Measurements from ENCODE around the gene GRIK2.

Gene GRIK2

GRCh38 chr6:101394936-101395335 lies 1.4 kb downstream of the GRIK2 start:
- no peaks in the 10 kb centered on the region for H3K4me1 Mint-ChIP-seq (ENCODE audit: low read depth)
- intact Hi-C loops (cut with micrococcal nuclease): no loop called here
- H3K9me3 Mint-ChIP-seq: no peaks in the 10 kb centered on the region
- no peak overlapping the region for H3K4me3 Mint-ChIP-seq
- H3K27me3 Mint-ChIP-seq: peaks cover 57% of the 10 kb centered on the region
- no peaks in the 10 kb centered on the region for H3K36me3 Mint-ChIP-seq (ENCODE audit: low read depth)
- H3K27ac Mint-ChIP-seq: no peak overlapping the region

- intact Hi-C loops (cut with micrococcal nuclease): no loop called here
- Mint-ChIP-seq H3K27ac (no peak overlapping the region), H3K4me3 (no peak overlapping the region), H3K9me3 (no peaks in the 10 kb centered on the region), H3K27me3 (peaks cover 61% of the 10 kb centered on the region), H3K36me3 (ENCODE audit: low read depth) (no peaks in the 10 kb centered on the region), H3K4me1 (ENCODE audit: low read depth) (no peaks in the 10 kb centered on the region)
These were observed 1.8 kb downstream of the GRIK2 start for GRCh38 chr6:101395345-101395744.

DNA sequence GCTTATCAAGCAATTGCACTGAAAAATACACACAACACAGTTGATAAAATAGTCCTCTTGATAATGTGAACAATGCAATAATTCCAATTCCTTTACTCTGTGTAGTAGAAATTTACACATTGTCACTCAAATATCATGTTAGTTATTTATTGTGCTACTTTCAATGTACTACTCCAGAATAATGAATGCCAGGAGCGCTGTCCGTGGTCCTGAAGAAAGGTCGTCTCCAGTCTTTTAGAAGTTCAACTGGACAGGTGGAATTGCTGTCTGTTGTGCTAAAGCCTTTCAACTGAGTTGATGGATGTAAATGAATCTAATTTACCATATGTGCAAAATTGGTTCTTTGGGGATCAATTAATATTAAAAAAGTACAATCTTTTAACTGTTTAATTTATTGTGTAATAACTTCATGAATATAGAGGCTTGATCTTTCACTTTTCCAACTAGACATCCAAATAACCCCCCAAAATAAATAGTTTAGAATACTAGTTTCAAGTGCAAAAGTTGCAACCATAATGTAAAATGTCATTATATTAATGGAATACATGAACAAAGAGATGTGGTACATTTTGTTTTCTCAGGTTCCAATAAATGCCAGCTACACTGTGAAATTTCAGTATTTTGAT lies 3.2 kb downstream of the GRIK2 start:
- H3K4me3 Mint-ChIP-seq: no peak overlapping the region
- H3K36me3 Mint-ChIP-seq (ENCODE audit: low read depth): no peaks in the 10 kb centered on the region
- intact Hi-C loops (cut with micrococcal nuclease): no loop called here
- peaks cover 62% of the 10 kb centered on the region for H3K27me3 Mint-ChIP-seq
- no peak overlapping the region for H3K27ac Mint-ChIP-seq
- no peaks in the 10 kb centered on the region for H3K4me1 Mint-ChIP-seq (ENCODE audit: low read depth)
- H3K9me3 Mint-ChIP-seq: no peaks in the 10 kb centered on the region

DNA sequence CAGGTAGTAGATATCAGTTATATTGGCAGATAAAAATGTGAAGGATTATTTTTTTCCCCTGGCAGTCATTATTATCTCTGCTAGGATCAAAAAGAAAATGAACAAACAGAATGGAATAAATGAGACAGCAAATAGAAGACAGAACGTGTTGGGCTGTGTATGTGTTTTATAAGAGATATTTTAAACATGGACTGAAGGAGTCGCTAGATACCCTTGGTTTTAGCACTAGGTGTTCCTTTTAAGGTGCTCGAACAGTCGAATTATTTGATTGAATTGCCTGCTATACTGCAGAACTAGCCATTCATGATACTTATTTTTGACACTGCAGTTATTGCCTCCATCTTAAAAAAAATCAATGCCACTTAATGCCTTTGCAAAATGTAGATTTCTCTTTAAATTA lies 3.7 kb downstream of the GRIK2 start:
- Mint-ChIP-seq H3K27ac (no peak overlapping the region), H3K9me3 (no peaks in the 10 kb centered on the region), H3K27me3 (peaks cover 63% of the 10 kb centered on the region), H3K36me3 (ENCODE audit: low read depth) (no peaks in the 10 kb centered on the region), H3K4me3 (no peak overlapping the region), H3K4me1 (ENCODE audit: low read depth) (no peaks in the 10 kb centered on the region)
- intact Hi-C loops (cut with micrococcal nuclease): no loop called here

DNA sequence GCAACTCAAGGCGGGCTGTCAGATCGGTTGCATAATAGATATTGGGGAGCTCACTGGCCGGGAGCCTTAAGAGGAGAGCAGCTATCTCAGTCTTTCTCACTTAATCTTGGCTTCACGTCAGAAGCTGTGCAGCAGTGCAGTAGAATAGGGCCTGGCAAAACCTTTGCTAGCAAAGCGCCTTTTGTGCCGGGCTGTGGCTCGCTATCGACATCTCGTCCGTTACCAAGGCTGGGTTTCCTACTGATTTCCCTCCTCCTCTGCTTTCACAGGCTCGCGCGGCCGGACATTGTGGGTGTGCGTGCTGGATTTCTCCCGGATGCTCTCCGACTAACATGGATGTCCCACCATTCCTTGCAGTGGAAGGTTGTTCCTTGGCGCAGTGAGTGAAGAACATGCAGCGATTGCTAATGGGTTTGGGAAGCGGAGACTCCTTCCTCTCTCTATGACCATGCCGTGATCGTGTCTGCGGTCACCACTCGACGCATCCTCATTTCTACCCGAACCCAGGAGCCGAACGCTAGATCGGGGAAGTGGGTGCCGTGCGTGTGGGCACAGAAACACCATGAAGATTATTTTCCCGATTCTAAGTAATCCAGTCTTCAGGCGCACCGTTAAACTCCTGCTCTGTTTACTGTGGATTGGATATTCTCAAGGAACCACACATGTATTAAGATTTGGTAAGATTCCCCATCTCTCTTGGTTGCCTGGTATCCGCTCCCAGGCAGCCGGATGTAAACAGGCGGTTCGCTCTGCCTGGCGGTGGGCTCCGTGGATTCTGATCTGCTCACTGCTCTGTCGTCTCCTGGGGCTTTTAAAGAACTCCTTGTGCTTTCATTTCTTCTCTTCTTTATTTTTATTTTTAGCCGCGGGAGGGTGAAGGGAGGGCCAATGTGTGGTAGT lies 5.5 kb downstream of the GRIK2 start:
- no peak overlapping the region for H3K4me3 Mint-ChIP-seq
- no peaks in the 10 kb centered on the region for H3K36me3 Mint-ChIP-seq (ENCODE audit: low read depth)

GRCh38 chr6:101399616-101400162 lies 6.2 kb downstream of the GRIK2 start:
- Mint-ChIP-seq H3K27me3 (peaks cover 56% of the 10 kb centered on the region), H3K36me3 (ENCODE audit: low read depth) (no peaks in the 10 kb centered on the region), H3K4me1 (ENCODE audit: low read depth) (no peaks in the 10 kb centered on the region), H3K9me3 (no peaks in the 10 kb centered on the region), H3K27ac (no peak overlapping the region), H3K4me3 (no peak overlapping the region)
- intact Hi-C loops (cut with micrococcal nuclease): no loop called here

More for the DNA sequence above, 5.5 kb downstream of the GRIK2 start:
- intact Hi-C loops (cut with micrococcal nuclease): no loop called here
- H3K27ac Mint-ChIP-seq: no peak overlapping the region
- no peaks in the 10 kb centered on the region for H3K4me1 Mint-ChIP-seq (ENCODE audit: low read depth)
- no peaks in the 10 kb centered on the region for H3K9me3 Mint-ChIP-seq
- H3K27me3 Mint-ChIP-seq: peaks cover 60% of the 10 kb centered on the region

- Mint-ChIP-seq H3K27ac (no peak overlapping the region), H3K4me3 (no peak overlapping the region), H3K27me3 (peaks cover 56% of the 10 kb centered on the region), H3K4me1 (ENCODE audit: low read depth) (no peaks in the 10 kb centered on the region), H3K9me3 (no peaks in the 10 kb centered on the region), H3K36me3 (ENCODE audit: low read depth) (no peaks in the 10 kb centered on the region)
- intact Hi-C loops (cut with micrococcal nuclease): no loop called here
These were observed 7.0 kb downstream of the GRIK2 start for GRCh38 chr6:101400326-101401135.

DNA sequence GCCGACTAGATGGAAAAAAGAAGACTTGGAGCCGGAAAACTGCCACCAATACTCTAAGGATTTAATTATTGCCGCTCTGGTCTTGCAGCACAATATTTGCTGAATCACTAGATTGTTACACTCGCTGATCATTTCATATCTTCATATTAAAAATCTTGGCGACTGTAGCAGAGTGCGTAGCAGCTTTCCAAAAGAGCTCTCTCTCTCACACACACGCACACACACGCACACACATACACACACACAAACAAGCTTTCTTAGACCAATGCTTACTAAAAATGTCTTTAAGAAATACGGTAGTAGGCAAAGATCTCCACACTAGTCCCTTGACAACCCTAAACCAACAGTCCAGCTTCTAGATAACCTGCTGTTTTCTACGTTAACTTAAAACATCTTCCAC lies 7.7 kb downstream of the GRIK2 start:
- H3K36me3 Mint-ChIP-seq (ENCODE audit: low read depth): no peaks in the 10 kb centered on the region
- intact Hi-C loops (cut with micrococcal nuclease): no loop called here
- H3K9me3 Mint-ChIP-seq: no peaks in the 10 kb centered on the region
- no peaks in the 10 kb centered on the region for H3K4me1 Mint-ChIP-seq (ENCODE audit: low read depth)
- no peak overlapping the region for H3K27ac Mint-ChIP-seq
- H3K27me3 Mint-ChIP-seq: peaks cover 56% of the 10 kb centered on the region
- no peak overlapping the region for H3K4me3 Mint-ChIP-seq

- intact Hi-C loops (cut with micrococcal nuclease): no loop called here
- Mint-ChIP-seq H3K27ac (no peak overlapping the region), H3K36me3 (ENCODE audit: low read depth) (no peaks in the 10 kb centered on the region), H3K9me3 (no peaks in the 10 kb centered on the region), H3K27me3 (peaks cover 56% of the 10 kb centered on the region), H3K4me1 (ENCODE audit: low read depth) (no peaks in the 10 kb centered on the region), H3K4me3 (no peak overlapping the region)
These were observed 8.5 kb downstream of the GRIK2 start for GRCh38 chr6:101401792-101402621.

GRCh38 chr6:101402622-101403031 lies 9.1 kb downstream of the GRIK2 start:
- Mint-ChIP-seq H3K27me3 (peaks cover 56% of the 10 kb centered on the region), H3K36me3 (ENCODE audit: low read depth) (no peaks in the 10 kb centered on the region), H3K9me3 (no peaks in the 10 kb centered on the region), H3K4me1 (ENCODE audit: low read depth) (no peaks in the 10 kb centered on the region), H3K27ac (no peak overlapping the region), H3K4me3 (no peak overlapping the region)
- intact Hi-C loops (cut with micrococcal nuclease): no loop called here

GRCh38 chr6:101403216-101403945 lies 9.9 kb downstream of the GRIK2 start:
- no peaks in the 10 kb centered on the region for H3K9me3 Mint-ChIP-seq
- H3K4me1 Mint-ChIP-seq (ENCODE audit: low read depth): no peaks in the 10 kb centered on the region
- H3K36me3 Mint-ChIP-seq (ENCODE audit: low read depth): no peaks in the 10 kb centered on the region
- intact Hi-C loops (cut with micrococcal nuclease): no loop called here
- H3K27ac Mint-ChIP-seq: no peak overlapping the region
- H3K27me3 Mint-ChIP-seq: peaks cover 54% of the 10 kb centered on the region
- no peak overlapping the region for H3K4me3 Mint-ChIP-seq

DNA sequence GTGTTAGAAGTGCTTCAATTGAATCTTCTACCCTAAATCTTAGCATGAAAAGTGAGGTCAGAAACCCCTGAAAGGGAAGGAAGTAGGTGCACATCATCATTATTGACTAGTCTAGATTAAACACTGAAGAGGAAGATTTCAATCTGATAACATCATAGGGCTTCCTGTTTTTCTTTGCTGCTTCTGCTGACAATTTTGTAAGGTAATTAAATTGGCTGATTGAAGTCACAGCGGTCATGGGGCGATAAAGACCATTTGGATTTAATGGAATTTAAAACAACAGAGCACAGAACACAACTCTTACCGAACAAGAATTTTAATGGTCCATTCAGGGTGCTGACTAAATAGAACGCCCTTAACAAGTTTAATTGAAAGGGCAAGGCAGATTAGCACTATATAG lies 11.3 kb downstream of the GRIK2 start:
- H3K27ac Mint-ChIP-seq: no peak overlapping the region
- no peak overlapping the region for H3K4me3 Mint-ChIP-seq
- no peaks in the 10 kb centered on the region for H3K9me3 Mint-ChIP-seq
- H3K36me3 Mint-ChIP-seq (ENCODE audit: low read depth): no peaks in the 10 kb centered on the region
- intact Hi-C loops (cut with micrococcal nuclease): no loop called here
- H3K4me1 Mint-ChIP-seq (ENCODE audit: low read depth): no peaks in the 10 kb centered on the region
- H3K27me3 Mint-ChIP-seq: peaks cover 40% of the 10 kb centered on the region

DNA sequence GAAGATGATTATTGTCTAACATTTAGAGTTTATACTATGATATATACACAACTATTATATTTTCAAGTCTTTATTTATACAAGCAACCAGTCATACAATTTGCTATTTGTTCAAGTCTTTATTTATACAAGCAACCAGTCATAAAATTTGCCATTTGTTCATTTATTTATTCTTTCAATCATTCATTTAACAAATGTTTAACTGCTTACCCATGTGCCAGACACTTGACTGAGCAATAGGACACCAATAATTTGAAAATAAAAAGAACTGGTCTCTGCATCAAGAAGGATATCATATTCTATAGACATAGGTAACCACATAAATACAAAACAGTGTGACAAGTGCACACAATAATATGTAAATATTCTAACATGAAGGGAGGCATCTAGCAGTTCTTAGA lies 20.3 kb downstream of the GRIK2 start:
- Mint-ChIP-seq H3K9me3 (no peaks in the 10 kb centered on the region), H3K27me3 (no peaks in the 10 kb centered on the region)

More for the DNA sequence above, 20.3 kb downstream of the GRIK2 start:
- Mint-ChIP-seq H3K4me3 (no peak overlapping the region), H3K4me1 (ENCODE audit: low read depth) (no peaks in the 10 kb centered on the region), H3K27ac (no peak overlapping the region), H3K36me3 (ENCODE audit: low read depth) (no peaks in the 10 kb centered on the region)
- intact Hi-C loops (cut with micrococcal nuclease): no loop called here
